Transverse colon (tissue), 4 donors: ENCODE data around the gene TYW1.
"Not testable (repeated sequence)": the region's sequence is repeated elsewhere in the genome, so short reads cannot be mapped to it uniquely, and the experiment has no call there.

Experiments used
- EP300 ChIP-seq: sonication (generic); formaldehyde crosslinking; IDR thresholded peaks from one replicate; pipeline ENCODE4 v1.6.1; 2017; ENCODE audit warnings: antibody characterized with exemption, low read depth
- POLR2A ChIP-seq: fragments of 450-650 bp; IDR thresholded peaks from one replicate; pipeline ENCODE4 v1.6.1; 2016; ENCODE audit warnings: antibody characterized with exemption, mild to moderate bottlenecking, moderate library complexity
- POLR2AphosphoS5 ChIP-seq, 3 donors: sonication (generic); formaldehyde crosslinking; IDR thresholded peaks; one replicate each; pipeline ENCODE4 v1.6.1; 2016; ENCODE audit warnings: antibody characterized with exemption in 3 of 3
- TF ChIP-seq, protein P1 (sequence below), 5 experiments: fragments of 200-600 bp in 3 of 5; fragments of 450-650 bp in 2 of 5; sonication (generic) in 3 of 5; IDR thresholded peaks; 1 replicate in 2 of 5; 2 replicates in 3 of 5; pipeline ENCODE4 v1.5.1; 2016 to 2017; ENCODE audit warnings: antibody characterized with exemption in 5 of 5, inconsistent platforms in 3 of 5, mild to moderate bottlenecking in 2 of 5, moderate library complexity in 1 of 5

DNA sequence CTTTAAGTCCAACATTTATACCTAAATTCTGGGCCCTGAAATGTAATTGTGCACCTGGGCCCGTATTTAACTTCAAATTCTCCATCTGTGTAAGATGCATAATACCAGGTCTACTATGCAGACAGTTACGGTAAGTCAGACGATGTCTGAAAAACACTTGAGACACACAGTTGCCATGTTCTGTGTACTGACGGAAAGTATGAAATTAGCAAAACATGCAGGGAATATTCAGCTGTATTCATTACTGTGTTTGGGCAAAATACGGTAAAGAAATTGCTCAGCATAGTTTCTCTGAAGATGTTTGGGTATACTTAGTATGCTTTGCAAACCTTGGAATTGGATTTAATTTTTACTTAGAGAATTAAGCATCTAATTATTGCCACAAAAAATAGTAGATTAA, 18.3 kb upstream of the TYW1 start:
- TF ChIP-seq, protein P1, sequence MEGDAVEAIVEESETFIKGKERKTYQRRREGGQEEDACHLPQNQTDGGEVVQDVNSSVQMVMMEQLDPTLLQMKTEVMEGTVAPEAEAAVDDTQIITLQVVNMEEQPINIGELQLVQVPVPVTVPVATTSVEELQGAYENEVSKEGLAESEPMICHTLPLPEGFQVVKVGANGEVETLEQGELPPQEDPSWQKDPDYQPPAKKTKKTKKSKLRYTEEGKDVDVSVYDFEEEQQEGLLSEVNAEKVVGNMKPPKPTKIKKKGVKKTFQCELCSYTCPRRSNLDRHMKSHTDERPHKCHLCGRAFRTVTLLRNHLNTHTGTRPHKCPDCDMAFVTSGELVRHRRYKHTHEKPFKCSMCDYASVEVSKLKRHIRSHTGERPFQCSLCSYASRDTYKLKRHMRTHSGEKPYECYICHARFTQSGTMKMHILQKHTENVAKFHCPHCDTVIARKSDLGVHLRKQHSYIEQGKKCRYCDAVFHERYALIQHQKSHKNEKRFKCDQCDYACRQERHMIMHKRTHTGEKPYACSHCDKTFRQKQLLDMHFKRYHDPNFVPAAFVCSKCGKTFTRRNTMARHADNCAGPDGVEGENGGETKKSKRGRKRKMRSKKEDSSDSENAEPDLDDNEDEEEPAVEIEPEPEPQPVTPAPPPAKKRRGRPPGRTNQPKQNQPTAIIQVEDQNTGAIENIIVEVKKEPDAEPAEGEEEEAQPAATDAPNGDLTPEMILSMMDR (IDR thresholded peaks at IDR 0.05): not testable (repeated sequence)
- TF ChIP-seq POLR2AphosphoS5 (IDR thresholded peaks at IDR 0.05); EP300; POLR2A: not testable (repeated sequence)
